Heart right ventricle (tissue), 16 donors: Measurements from ENCODE around the gene PPARG. TPM values are rescaled to one million over a fixed set of nuclear protein-coding genes. Genes with fewer than 3 reads are reported as not detected.
"Not testable (repeated sequence)": the region's sequence is repeated elsewhere in the genome, so short reads cannot be mapped to it uniquely, and the experiment has no call there.

ENCODE experiments used
- ATAC-seq, 8 donors: fragments of 200-7000 bp; cut with Tn5 transposase; one replicate each; pipeline ENCODE4 v1.9.1; 2020; ENCODE audit warnings: mild to moderate bottlenecking in 8 of 8, moderate library complexity in 8 of 8, moderate number of reproducible peaks in 1 of 8
- DNase-seq, 2 donors: peaks; one replicate each; pipeline ENCODE4 v3.0.0-alpha.2; 2020
- H3K27ac ChIP-seq, 10 donors: fragments of 200-600 bp; sonication (generic) in 2 of 10; one replicate each; pipeline versions ENCODE4 v1.5.0 to v1.8.0; 2020 to 2022; ENCODE audit warnings: mild to moderate bottlenecking in 3 of 10
- H3K27me3 ChIP-seq, 7 donors: fragments of 200-600 bp; one replicate each; pipeline ENCODE4 v1.8.0; 2021 to 2022; ENCODE audit warnings: mild to moderate bottlenecking in 2 of 7
- H3K36me3 ChIP-seq, 9 donors: fragments of 200-600 bp; sonication (generic) in 1 of 9; one replicate each; pipeline versions ENCODE4 v1.5.0 to v1.8.0; 2020 to 2022; ENCODE audit warnings: mild to moderate bottlenecking in 2 of 9
- H3K4me1 ChIP-seq, 9 donors: fragments of 200-600 bp; sonication (generic) in 1 of 9; one replicate each; pipeline versions ENCODE4 v1.5.0 to v1.8.0; 2020 to 2022; ENCODE audit warnings: mild to moderate bottlenecking in 4 of 9
- H3K4me3 ChIP-seq, 10 donors: fragments of 200-600 bp; sonication (generic) in 2 of 10; one replicate each; pipeline versions ENCODE4 v1.5.0 to v1.8.0; 2020 to 2022; ENCODE audit warnings: mild to moderate bottlenecking in 7 of 10, moderate library complexity in 2 of 10
- H3K9me3 ChIP-seq, 11 donors: fragments of 200-600 bp in 10 of 11; sonication (generic) in 2 of 11; one replicate each; pipeline versions ENCODE4 v1.5.0 to v1.8.0; 2013 to 2022; ENCODE audit warnings: mild to moderate bottlenecking in 2 of 11, control low read depth in 1 of 11, moderate library complexity in 1 of 11
- WGBS, 2 donors: extraction: QIAGEN DNeasy Blood & Tissue Kit; methylation state at CpG; one replicate each; pipeline ENCODE4 v1.1.7; 2013; ENCODE audit warnings: inconsistent platforms in 1 of 2; 5-methylcytosine and 5-hydroxymethylcytosine counted together
- intact Hi-C, 10 donors: fragments of 100-400 bp; cut with DNase I; formaldehyde crosslinking; loops; one replicate each; pipeline versions ENCODE4 v1.11.1 to v1.14.2; 2022
- polyA plus RNA-seq, 2 donors: library from polyadenylated mRNA; stranded (reverse); fragments of 200-250 nt; gene quantifications; one replicate each; pipeline ENCODE4 v1.2.3, GENCODE V29; 2013
- total RNA-seq, 10 donors: library from RNA; stranded (reverse); fragmentation: NEBNext Ultra II Directional in 3 of 10; extraction: Animal tissue kit (Norgen Biotek cat#: 25700) in 3 of 10; gene quantifications; one replicate each; pipeline versions ENCODE4 v1.2.1 to v1.2.4, GENCODE V29; 2021 to 2023
- TF ChIP-seq, protein P1 (sequence below), 9 donors: fragments of 200-600 bp; sonication (generic) in 2 of 9; IDR thresholded peaks; one replicate each; pipeline versions ENCODE4 v1.5.0 to v1.8.0; 2021 to 2022; ENCODE audit warnings: antibody characterized with exemption in 9 of 9, mild to moderate bottlenecking in 5 of 9, moderate library complexity in 1 of 9
- donor health status: Arrhythmogenic right ventricular cardiomyopathy.
- donor health status: ischemic (EF 13 %, LVEDD 7.1; RV severe dilation, severe dysfunction).
- donor health status: healthy with polysubstance abuse.
- donor health status: DM: no; HTN: yes; CAD: no.
- donor health status: DM: no; HTN: no; CAD: no.
- donor health status: ischemic (EF 25% LVEDD 6.9; RV normal size, moderate dysfunction).
- donor health status: ischemic (EF 25% LVEDD 5.7; RV mildly dilated, moderate dysfunction).
- donor health status: healthy.
- donor health status: DM: yes; HTN: yes; CAD: no.
- donor health status: Ischemic cardiomyopathy.
- donor health status: ischemic (EF 35%, LVEDD 5.7; RV mildly dilated, moderate dysfunction).
- donor health status: nonischemic (EF 11% LVEDD 7.7; RV severe dilation, severe dysfunction).
- donor health status: DM: yes; HTN: yes; CAD: no.
- donor health status: PGD.
- donor health status: ischemic (EF 29% LVEDD 5.4; RV normal size, mild dysfunction).
- donor health status: nonischemic (EF 23%, LVEDD 6.1; RV moderate dilation, normal function).

Gene PPARG
- total and polyA plus RNA-seq, 12 donors, result 10.8 to 31.5 (median 14.6) TPM

DNA sequence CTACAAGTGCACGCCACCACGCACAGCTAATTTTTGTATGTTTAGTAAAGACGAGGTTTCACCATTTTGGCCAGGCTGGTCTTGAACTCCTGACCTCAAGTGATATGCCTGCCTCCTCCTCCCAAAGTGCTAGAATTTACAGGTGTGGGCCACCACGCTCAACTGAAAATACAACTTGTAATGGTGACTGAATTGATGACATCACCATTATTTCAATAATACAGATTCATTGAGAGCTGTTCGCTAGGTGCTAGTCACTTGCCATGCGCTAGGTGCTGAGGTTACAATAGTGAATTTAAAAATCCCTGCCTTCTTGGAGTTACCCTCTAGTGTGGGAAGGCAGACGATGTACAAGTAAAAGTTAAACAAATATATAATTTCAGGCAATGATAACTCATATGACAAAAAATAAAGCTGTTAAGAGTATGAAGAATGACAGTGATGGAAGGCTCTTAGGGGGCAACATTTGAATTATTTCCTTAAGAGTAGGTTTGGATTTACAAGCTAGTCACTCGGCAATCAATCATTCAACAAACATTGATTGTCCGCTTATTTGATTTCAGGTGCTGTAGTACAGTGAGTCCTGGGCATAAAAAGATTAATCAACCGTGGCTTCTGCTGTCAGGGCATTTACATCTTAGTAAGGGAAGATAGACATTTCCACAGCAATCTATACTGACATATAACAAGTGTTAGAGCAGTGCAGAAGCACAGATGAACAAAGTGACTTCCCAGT lies 9.1 kb upstream of the PPARG start:
- ATAC-seq, result no peak
- no peak overlapping the region for H3K27ac ChIP-seq
- H3K27me3 ChIP-seq, result no peaks in the 10 kb centered on the region
- DNase-seq, result no peak
- H3K9me3 ChIP-seq, result peaks cover 0 to under 1% (median 0%) of the 10 kb centered on the region in 11 donors
- H3K4me3 ChIP-seq, result no peak overlapping the region
- H3K4me1 ChIP-seq, result peaks cover 0 to 7% (median 0%) of the 10 kb centered on the region in 9 donors
- no peaks in the 10 kb centered on the region for H3K36me3 ChIP-seq
- intact Hi-C loops, result loop anchor here in 3 of 10 donors (10.0 kb wide), 4 partner anchors 85 to 195 kb away; no protein-coding TSS in a partner anchor
- 93 to 95% methylated on average over 10 of the region's 10 CpGs for WGBS, 2 donors
- TF ChIP-seq, protein P1, sequence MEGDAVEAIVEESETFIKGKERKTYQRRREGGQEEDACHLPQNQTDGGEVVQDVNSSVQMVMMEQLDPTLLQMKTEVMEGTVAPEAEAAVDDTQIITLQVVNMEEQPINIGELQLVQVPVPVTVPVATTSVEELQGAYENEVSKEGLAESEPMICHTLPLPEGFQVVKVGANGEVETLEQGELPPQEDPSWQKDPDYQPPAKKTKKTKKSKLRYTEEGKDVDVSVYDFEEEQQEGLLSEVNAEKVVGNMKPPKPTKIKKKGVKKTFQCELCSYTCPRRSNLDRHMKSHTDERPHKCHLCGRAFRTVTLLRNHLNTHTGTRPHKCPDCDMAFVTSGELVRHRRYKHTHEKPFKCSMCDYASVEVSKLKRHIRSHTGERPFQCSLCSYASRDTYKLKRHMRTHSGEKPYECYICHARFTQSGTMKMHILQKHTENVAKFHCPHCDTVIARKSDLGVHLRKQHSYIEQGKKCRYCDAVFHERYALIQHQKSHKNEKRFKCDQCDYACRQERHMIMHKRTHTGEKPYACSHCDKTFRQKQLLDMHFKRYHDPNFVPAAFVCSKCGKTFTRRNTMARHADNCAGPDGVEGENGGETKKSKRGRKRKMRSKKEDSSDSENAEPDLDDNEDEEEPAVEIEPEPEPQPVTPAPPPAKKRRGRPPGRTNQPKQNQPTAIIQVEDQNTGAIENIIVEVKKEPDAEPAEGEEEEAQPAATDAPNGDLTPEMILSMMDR (IDR thresholded peaks at IDR 0.05), result no peak

DNA sequence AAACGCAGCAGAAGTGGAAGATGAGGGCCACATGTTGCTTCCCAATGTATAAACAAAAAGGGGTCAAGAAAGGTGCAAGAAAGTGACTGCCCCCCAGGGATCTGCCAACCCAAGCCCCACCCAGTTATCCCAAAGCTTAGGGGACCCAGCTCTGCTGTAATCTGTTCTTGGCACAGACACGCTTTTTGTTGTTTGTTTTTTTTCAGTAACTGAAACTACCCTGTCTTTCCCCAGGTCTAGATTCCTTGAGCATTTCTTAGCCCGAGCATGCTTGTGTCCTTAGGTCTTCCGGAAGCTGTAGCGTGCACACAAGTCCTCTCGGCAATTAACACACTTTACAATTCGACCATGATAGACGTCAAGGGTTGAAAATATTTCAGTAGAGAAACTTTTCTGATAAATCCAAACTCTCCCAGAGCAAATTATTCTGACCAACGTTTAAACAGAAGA lies 8.5 kb upstream of the PPARG start:
- Histone ChIP-seq H3K4me3 (no peak overlapping the region), H3K36me3 (no peaks in the 10 kb centered on the region), H3K9me3 (peaks cover 0 to 3% (median 0%) of the 10 kb centered on the region in 11 donors), H3K27me3 (no peaks in the 10 kb centered on the region), H3K27ac (no peak overlapping the region), H3K4me1 (peaks cover 0 to 7% (median 0%) of the 10 kb centered on the region in 9 donors)
- no peak for DNase-seq
- intact Hi-C loops, result loop anchor here in 2 of 10 donors (10.0 kb wide), 3 partner anchors 86 to 146 kb away; no protein-coding TSS in a partner anchor
- TF ChIP-seq, protein P1 (IDR thresholded peaks at IDR 0.05), result no peak
- WGBS, 2 donors, result 63 to 68% methylated on average over 9 of the region's 9 CpGs
- no peak for ATAC-seq

DNA sequence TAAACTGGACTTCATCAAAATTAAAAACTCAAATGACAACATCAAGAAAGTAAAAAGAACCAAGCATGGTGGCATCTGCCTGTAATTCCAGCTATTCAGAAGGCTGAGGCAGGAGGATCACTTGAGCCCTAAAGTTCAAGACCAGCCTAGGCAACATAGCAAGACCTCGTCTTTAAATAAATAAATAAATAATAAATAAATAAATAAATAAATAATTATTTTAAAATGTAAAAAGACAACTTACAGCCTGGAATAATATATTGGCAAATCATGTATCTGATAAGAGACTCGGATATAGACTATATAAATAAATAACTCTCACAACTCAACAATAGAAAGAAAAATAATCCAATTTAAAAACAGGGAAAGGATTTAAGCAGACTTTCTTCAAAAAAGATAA lies 4.3 kb upstream of the PPARG start:
- intact Hi-C loops, result loop anchor here in 2 of 10 donors (10.0 kb wide), 3 partner anchors 90 to 150 kb away; no protein-coding TSS in a partner anchor
- Histone ChIP-seq H3K27ac (no peak overlapping the region), H3K36me3 (no peaks in the 10 kb centered on the region), H3K4me3 (no peak overlapping the region), H3K27me3 (peaks cover 0 to 32% (median 0%) of the 10 kb centered on the region in 7 donors), H3K9me3 (peaks cover 0 to 3% (median 0%) of the 10 kb centered on the region in 11 donors), H3K4me1 (peaks cover 0 to 20% (median 15%) of the 10 kb centered on the region in 9 donors)
- TF ChIP-seq, protein P1 (IDR thresholded peaks at IDR 0.05), result no peak
- no peak for ATAC-seq
- no peak for DNase-seq
- WGBS, 2 donors, result 92% methylated on average over 2 of the region's 2 CpGs

DNA sequence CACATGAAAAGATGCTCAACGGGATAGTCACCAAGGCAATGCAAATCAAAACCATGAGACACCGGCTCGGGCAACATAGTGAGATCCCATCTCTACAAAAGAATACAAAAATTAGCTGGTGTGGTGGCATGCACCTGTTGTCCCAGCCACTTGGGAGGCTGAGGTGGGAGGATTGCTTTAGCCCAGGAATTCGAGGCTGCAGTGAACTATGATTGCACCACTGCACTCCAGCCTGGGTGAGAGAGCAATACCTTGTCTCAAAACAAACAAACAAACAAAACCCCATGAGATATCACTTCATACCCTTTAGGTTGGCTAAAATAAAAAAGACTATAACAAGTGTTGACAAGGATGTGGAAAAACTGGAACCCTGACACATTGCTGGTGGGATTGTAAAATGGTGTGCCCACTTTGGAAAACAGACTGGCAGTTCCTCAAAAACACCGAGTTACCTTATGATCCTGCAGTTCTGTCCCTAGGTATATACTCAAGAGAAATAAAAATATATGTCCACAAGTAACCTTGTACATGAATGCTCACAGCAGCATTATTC lies 3.8 kb upstream of the PPARG start:
- 96 to 97% methylated on average over 5 of the region's 5 CpGs for WGBS, 2 donors
- no peak for ATAC-seq
- Histone ChIP-seq H3K4me3 (no peak overlapping the region), H3K9me3 (peaks cover 0 to 3% (median 0%) of the 10 kb centered on the region in 11 donors), H3K27me3 (peaks cover 0 to 32% (median 0%) of the 10 kb centered on the region in 7 donors), H3K27ac (no peak overlapping the region), H3K36me3 (no peaks in the 10 kb centered on the region), H3K4me1 (peaks cover 0 to 24% (median 19%) of the 10 kb centered on the region in 9 donors)
- TF ChIP-seq, protein P1 (IDR thresholded peaks at IDR 0.05), result no peak
- no peak for DNase-seq
- intact Hi-C loops, result loop anchor here in 8 of 10 donors (5.0 to 10.0 kb wide), 9 partner anchors 90 to 197 kb away; partner anchors contain the start of gene TSEN2 (in 3 of the 8)

DNA sequence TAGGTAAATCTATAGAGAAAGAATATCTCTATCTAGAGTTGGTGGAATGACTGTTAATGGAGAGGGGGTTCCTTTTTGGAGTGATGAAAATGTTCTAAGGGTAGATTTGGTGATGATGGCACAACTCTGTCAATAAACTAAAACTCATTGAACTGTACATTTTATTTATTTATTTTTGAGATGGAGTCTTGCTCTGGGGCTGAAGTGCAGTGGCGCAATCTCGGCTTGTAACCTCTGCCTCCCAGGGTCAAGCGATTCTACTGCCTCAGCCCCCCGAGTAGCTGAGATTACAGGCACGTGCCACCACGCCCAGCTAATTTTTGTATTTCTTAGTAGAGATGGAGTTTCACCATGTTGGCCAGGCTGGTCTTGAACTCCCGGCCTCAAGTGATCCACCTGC lies 3.1 kb upstream of the PPARG start:
- peaks cover 0 to 31% (median 23%) of the 10 kb centered on the region in 9 donors for H3K4me1 ChIP-seq
- not testable (repeated sequence) for H3K36me3 ChIP-seq, H3K9me3 ChIP-seq, ATAC-seq, DNase-seq, H3K27ac ChIP-seq, H3K4me3 ChIP-seq
- H3K27me3 ChIP-seq, result peaks cover 0 to 32% (median 0%) of the 10 kb centered on the region in 7 donors
- intact Hi-C loops, result loop anchor here in 8 of 10 donors (5.0 to 10.0 kb wide), 9 partner anchors 91 to 197 kb away; partner anchors contain the start of gene TSEN2 (in 3 of the 8)
- 89 to 95% methylated on average over 7 of the region's 7 CpGs for WGBS, 2 donors
